GM18505 (cell line): ENCODE data around the gene SLC35D2.
A peak's percentile ranks its signal among the peaks of the same experiment; 100 is the strongest.

ENCODE experiments used
- ATAC-seq: cut with Tn5 transposase; IDR thresholded peaks from one replicate; pipeline ENCODE4 v1.9.1; 2021; ENCODE audit not compliant: unreplicated experiment
- POLR2A ChIP-seq: IDR thresholded peaks from 4 replicates; pipeline ENCODE4 v1.6.1; 2011; ENCODE audit warnings: borderline replicate concordance; ENCODE audit not compliant: insufficient read depth, insufficient read length; ENCODE audit errors: extremely low read depth

SLC35D2 gene

DNA sequence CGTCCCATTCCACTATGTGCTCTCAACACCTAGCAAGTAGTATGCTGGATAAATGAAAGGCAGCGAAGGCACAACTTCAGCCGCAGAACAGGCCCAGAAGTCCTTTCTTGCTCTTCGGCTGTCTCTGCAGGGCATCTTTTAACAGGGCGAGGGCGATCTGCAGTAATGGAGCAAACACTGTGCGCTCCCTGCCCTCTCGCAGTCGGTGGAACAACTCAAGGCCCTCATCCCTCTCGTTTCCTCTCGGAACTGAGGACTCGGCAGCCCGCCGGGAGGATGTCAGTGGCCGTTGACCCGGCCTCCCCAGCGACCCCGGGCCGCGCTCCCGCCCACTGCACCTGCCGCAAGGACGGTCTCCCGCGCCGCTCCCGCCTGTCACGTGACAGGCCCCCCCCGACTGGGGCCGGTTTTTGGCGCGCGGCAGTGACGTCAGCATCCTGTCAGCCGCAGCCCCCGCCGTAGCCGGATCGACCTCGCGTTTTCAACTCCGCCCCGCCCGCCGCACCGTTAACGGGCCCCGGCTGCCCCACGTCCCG is 33.6 kb upstream of the SLC35D2 start:
- peak; percentile 70 for TF ChIP-seq POLR2A
- peak; percentile 26 for ATAC-seq

DNA sequence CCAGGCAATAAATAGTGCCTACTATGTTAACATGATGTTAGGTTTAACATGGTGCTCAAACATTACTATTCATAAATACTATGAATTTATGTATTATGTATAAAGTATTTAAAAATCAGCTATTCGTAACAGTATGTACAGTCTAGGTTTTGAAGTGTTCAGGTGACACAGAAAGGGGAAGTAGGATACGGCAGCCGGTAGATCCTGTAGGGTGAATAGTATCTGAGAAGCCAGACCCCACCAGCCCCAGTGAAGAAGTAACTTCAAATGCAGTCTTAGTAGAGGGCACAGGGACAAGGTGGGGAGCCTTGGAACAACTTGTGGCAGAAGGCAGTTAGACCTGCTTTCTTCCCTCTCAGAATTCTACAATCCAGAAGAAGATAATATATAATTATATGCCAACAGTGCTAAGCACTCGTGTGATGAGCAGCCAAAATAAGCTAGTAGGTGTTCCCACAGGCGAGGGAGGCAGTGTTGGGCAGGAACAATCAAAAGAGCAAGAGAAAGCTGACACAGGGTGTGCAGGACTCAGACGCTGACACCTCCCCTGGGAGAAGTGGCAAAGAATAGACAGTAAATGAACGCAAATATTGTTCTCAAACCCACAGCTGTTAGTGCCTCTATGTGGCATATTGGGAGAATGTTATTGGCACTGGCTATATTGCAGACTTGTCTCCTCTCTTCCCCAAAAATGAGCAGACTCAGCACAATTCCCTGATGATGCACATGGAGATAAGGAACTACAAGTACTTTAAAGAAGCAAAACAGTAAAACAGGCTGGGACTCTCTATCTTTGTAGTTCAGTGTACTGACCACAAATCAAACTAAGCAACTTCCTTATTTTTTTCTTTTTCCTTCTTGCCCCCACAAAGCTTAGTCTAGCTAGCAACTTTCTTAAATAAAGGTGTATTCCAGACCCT is 30.1 kb upstream of the SLC35D2 start:
- ATAC-seq: no peak
- no peak for TF ChIP-seq POLR2A

DNA sequence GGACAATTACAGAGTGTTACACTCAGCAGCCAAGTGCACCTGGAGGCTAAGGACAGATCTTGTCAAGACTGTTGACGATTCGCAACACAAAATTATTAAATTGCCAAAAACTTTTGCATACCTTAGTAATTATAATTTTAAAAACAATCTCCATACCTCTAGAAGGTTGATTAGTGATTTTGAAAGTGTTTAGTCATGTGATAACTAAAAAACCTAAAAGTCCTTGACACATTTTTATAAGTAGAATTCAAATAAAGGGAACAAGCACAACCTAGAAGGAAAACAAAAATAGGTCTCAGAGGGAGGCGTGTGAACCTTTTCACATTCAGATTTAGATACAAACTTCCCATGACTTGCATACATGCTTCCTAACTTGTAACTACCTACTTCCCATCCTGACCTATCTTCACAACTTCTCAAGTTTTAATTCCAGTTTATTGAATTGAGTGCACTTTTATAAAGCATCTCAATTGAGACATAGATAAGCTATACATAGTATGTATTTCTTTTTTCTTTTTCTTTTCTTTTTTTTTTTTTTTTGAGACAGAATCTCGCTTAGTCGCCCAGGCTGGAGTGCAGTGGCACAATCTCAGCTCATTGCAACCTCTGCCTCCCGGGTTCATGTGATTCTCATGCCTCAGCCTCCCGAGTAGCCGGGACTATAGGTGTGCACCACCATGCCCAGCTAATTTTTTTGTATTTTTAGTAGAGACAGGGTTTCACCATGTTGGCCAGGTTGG is 28.8 kb upstream of the SLC35D2 start:
- no peak for ATAC-seq
- TF ChIP-seq POLR2A: no peak

DNA sequence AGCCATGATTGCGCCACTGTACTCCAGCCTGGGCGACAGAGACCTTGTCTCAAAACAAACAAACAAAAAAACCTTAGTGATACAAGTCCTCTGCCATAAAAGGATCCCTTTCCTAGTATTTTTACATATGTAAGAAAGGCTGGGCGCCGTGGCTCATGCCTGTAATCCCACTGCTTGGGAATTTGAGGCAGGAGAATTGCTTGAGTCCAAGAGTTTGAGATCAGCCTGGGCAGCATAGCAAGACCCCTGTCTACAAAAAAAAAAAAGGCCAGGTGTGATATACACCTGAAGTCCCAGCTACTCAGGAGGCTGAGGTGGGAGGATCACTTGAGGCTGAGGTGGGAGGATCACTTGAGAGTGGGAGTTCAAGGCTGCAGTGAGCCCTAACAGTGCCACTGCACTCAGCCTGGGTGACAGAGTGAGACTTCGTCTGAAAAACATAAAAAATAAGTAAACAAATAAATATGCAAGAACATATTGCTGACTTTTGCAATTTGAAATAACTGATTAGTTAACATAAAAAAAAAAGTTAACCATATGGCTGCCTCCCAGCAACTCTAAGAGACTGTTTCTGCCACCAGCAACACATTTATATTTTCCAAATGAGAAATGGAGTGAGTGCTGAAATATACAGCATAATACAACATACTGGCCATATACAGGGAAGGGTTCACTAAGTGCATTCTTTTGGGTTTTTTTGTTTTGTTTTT is 27.8 kb upstream of the SLC35D2 start:
- no peak for ATAC-seq

DNA sequence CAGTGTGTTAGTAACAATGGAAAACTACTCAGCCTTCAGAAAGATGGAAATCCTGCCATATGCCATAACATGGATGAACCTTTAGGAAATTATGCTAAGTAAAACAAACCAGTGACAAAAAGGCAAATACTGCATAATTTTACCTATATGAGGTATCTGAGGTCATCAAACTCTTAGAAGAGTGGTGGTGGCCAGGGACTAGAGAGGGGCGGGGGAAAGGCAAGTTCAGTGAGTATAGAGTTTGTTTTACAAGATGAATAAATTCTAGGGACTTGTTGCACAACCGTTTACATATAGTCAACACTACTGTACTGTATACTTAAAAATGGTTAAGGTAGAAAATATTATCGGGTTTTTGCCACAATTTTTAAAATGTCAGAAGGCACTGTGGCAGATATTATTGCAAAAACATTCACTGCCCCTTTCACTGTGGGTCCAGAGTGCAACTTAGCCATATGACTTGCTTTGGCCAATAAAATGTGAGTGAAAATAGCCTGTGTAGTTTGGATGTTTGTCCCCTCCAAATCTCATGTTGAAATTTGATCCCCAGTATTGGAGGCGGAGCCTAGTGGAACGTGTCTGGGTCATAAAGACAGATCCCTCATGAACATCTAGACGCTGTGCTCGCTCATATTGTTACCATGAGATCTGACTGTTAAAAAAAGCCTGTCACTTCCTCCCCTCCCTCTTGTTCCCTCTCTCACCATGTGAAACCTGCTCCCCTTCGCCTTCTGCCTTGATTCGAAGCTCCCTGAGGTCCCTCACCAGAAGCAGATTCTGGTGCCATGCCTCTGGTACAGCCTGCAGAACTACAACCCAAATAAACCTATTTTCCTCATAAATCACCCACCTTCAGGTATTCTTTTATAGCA is 25.1 kb upstream of the SLC35D2 start:
- ATAC-seq: no peak
- TF ChIP-seq POLR2A: no peak

More for the DNA sequence above, 27.8 kb upstream of the SLC35D2 start:
- TF ChIP-seq POLR2A: no peak

DNA sequence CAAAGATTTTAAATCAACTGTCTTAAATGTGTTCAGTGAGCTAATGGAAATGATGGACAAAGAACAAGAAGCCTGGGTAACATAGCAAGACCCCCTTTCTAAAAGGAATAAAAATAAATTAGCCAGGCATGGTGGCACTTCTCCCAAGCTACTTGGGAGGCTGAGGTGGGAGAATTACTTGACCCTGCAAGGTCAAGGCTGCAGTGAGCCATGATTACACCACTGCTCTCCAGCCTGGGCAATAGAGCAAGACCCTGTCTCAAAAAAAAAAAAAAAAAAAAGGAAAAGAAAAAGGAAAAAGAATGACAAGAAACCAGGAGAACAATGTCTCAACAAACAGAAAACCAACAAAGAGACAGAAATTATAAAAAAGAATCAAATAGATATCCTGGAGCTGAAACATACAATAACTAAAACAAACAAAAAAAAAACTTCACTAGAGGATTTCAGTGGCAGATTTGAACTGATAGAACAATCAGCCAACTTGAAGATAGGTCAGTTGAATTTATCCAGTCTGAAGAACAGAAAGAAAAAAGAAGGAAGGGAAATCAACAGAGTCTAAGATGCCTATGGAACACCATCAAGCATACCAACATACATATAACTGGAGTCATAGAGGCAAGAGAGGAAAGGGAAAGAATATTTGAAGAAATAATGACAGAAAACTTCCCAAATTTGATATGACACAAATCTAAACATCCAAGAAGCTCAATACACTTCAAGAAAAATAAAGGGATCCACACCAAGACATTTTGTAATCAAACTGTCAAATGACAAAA is 16.8 kb upstream of the SLC35D2 start:
- ATAC-seq: no peak
- TF ChIP-seq POLR2A: no peak

DNA sequence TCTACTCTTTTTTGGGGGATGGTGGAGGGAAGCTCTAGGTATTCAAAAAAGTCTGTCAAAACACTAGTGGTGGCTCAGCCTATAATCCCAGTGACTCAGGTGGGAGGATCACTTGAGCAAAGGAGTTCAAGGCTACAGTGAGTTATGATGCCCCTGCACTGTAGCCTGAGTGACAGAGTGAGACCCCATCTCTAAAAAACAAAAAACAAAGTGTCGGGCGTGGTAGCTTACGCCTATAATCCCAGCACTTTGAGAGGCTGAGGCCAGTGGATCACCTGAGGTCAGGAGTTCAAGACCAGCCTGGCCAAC is 15.8 kb upstream of the SLC35D2 start:
- no peak for TF ChIP-seq POLR2A
- no peak for ATAC-seq

DNA sequence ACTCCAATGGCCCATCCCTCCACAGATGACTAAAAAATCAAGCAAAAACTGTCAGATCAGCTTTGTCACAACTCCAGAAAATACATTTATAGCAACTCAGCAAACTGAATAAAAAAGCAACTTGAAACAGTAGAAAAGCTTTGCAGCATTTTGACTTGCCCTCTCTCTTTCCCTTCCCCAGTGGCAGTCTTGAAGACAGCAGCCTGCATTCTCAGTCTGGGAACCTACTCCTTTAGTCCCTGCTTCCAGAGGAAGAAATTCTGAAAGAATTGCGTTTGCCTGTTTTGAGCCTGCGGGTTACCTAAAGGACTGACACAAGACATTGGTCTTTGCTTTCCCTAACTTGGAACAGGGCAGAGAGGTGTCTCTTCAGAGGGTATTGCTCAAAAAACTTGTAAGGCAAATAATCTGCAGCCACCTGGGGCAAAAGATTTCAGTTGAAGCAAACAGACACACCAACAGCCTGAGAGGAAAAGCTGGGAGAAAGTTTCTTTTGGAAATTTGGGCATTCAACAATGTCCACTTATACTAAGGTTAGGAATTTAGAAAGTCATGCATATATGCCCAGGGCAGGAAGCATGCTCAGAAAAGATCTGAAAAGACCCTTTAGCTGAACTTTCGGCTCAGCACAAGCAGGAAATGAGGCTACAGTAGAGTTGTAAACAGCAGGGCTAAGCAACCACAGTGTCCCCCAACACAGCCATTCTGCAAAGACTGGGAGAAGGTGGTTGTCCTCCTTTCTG is 15.2 kb upstream of the SLC35D2 start:
- ATAC-seq: no peak
- no peak for TF ChIP-seq POLR2A

DNA sequence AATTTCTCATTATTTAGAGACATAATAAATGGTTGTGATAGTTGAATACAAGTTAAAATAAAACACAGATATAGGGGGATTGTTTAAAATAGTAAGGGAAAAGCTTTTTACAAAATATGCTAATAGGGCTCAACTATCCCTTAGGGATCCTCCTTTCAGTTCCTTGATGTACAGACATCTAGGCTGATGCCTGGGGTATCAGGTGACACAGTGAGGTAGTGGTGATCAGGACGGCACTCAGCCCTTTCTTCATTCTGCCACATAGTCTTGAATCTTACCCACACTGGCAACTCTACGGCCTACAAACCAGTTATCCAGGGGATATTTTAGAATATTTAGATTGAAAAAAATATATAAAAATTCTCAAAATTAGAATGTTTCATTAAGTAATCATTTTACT is 12.5 kb upstream of the SLC35D2 start:
- ATAC-seq: no peak
- TF ChIP-seq POLR2A: no peak

DNA sequence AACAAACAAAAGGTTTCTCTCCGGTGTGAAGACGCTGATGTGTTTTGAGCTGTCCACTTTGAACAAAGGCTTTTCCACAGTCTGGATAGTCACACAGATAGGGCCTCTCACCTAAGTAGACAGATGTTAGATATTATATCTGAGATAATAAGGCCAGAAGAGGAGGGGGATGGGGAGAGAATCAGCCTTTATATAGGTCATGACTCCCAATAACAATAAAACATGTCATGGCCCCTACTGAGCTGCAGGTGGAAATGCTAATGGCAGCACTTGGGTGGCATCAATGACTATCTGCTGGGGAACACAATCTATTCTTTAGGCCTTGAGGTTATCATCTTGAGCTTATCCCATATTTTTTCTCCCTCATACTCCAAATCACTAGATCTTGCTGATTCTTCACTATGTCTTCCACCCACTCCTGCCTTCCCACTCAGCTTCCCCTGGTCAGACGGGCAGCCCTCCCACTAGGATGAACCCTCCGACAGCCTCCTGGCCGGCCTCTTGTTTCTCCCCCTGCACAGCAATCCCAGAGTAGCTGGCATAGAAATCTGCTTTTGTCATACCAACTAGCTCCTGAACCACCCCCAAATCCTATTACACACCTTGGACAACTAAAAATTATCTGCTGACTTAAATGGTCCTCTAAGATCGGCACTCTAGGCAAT is 11.5 kb upstream of the SLC35D2 start:
- ATAC-seq: no peak
- TF ChIP-seq POLR2A: no peak

DNA sequence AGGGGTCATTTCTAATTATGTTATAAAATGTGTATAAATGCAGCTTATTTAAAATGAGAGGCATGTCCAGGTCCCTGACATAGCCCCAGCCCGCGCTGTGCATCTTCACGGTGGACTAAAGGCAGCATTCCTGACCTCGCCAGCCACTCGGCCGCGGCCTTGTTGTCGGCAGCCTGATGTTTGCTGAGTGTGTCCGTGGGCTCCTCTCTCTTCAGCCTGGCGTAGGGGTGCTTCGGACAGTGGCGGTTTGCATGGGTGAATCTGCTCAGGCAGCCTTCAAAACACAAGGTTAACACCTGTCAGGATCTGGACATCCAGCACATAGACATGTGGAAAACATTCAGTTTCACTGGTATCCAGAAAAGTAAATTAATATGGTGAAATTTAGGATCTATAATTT is 8.8 kb upstream of the SLC35D2 start:
- no peak for TF ChIP-seq POLR2A
- no peak for ATAC-seq
